Measurements from ENCODE around the gene TUT1.
"Not testable (repeated sequence)": the region's sequence is repeated elsewhere in the genome, so short reads cannot be mapped to it uniquely, and the experiment has no call there.

Gene TUT1

GRCh38 chr11:62603776-62604299 is 12.5 kb upstream of the TUT1 start:
- no peak for DNase-seq

DNA sequence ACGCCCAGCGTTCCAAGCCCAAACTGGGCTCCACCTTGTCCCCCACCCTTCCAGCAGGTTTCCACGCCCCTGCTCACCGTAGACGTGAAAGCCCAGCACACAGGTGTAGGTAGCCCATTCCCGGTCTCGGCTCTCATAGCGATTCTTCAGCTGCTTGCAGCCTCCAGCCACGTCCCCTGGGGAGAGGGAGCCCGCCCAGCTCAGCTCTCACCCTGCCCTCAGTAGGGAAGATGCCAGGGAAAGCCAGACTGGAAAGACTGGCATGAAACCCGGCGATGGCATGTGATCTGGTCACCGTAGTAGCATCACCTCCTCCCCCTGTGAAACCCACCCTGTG is 11.7 kb upstream of the TUT1 start:
- DNase-seq: no peak

GRCh38 chr11:62602141-62603071 is 11.1 kb upstream of the TUT1 start:
- no peak for DNase-seq

DNA sequence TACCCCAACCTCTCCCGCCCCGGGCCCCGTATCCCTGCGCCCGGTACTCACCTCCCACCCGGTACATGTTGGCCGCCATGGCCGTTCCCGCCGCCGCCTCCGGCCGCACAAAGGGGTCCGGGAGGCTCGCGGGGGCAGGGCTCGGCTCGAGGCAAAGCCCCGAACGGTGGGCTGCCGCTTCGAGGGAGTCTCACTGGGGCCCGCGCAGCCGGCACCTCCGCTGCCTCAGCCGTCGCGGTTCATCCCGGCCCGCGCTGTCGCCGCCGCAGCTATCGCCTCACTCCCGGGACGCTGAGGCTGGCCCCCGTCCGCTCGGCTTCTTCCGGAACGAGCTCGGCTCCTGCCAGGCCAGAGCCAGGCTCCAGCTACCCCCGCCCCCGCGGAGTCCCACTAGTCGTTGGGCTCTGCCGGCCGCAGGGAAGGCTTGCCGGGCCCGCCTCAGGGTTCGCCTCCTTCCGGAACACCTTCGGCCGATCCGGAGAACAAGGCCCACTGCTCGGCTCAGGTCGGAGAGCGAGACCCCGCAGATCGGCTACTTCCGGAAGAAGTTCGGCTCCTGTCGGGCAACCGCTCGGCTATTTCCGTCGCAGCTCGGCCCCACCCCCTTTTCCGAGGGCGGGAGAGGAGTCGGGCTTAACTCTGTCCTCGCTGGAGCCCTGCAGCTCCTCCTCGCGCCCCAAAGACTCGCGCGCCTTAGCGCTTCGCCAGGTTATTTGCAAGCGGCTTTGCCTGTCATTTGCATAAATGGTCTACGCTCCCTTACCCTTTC is 10.2 kb upstream of the TUT1 start, which contains the start of gene MTA2:
Gene MTA2 (minus strand): TSS at position 494 of the 769 bp plus-strand sequence. CDS start 415 bp downstream, at position 79.
- DNase-seq: peak; percentile 91

DNA sequence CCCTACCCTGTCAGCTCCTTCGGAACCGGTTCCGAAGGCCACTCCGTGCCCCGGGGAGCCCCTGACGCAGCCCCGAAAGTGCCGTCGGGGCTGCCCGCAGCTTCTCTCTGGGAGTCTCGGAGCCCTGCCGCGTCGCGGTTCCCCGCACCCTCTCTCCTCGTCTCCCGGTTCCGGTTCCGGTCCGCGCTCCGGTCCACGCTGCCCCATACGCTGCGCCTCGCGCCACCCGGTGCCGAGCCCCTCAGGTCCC is 9.7 kb upstream of the TUT1 start:
- no peak for DNase-seq

- no peak for DNase-seq
These were observed 9.2 kb upstream of the TUT1 start for GRCh38 chr11:62600367-62601121.

DNA sequence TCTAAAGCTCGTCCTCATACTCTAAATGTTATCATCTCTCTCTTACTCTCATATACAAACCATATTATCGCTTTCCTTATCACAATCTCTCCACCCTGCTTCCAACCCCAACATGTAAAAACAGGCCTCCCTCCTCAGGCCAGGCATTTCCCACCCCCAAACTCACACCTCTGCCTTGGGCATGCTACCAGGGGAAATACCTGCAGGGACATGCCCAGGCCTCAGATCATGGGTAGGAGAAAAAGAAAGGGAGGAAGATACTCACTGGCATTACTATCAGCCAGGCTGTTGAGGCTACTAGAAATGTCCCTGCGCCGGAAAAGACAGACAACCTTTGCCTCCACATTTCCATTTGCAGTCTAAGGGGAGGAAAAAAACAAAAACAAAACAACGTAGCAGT is 8.6 kb upstream of the TUT1 start:
- DNase-seq: no peak

DNA sequence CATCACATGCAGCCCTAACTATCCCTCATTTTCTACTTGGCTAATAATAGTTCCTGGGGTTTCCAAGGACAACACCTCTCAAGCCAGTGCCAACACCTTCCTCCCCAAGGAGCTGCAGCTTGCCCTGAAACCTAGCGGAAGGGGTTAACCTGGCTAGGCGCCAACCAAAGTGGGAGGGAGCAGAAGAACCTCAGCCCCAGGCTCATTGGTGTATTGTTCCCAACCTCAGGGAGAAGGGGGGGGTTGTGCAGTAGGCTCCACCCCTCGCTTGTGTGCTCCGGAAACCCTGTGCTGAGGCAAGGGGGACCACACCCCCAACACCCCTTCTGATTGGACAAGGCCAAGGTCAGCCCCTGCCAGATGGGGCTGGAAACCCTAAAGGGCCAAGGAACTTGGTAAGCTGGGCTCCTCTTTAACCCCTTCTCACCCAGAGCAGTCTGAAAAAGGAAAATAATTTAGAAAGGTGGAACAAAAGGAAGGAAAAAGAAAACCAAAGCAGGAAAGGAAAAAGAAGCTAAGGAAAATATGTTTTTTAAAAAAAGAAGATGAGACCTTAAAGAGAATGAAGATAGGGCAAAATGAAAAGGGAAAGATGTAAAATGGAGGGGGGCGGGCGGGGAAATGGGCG is 7.9 kb upstream of the TUT1 start:
- DNase-seq: peak; percentile 93

- DNase-seq: no peak
These were observed 3.8 kb upstream of the TUT1 start for GRCh38 chr11:62595124-62595523.

DNA sequence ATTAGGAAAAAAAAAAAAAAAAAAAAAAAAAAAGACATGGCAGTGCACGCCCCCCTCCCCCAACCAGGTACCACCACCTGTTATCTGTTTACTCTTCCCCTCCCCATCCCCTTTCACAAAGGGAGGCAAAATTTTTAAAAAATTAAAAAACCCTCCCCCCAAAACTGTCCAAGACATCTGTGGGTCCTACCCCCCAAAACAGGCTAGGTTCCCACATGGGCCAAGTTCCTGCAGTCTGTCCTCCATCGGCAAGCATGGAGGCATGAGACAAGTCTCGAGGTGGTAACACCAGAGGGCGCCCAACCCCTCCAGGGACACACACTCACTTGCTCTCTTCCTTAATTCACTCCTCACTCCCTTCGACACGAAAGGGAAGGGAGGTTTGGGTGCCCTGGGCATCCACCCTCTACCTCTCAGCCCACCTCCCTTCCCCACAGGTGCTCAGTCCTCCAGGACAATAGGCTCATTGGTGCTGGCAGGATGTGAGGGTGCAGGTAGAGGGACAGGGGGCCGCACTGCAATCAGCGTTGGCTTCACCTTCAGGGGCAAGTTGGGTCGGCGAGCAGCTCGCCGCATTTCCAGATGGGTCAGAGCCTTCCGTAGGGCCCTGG is 2.2 kb upstream of the TUT1 start:
- DNase-seq: peak; percentile 37

DNA sequence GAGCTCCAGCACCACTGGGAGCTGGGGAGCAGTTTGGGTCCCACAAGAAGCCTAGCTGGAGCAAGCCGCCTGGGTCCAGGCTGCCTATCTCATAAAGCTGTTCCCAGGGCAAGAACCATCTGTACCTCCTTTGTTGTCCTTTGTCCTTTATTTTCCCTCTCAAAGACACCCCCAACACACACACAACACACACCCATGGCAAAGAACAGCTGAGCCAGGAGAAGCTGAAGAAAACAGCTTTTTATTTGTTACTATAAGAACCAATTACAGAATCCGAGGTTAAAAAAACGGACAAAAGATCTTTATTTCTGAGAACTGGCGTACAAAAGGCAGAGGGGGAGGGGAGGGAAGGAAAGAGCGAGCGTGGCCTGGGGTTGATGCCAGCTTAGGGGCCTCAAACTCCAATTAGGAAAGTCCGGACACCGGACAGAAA is 1.7 kb upstream of the TUT1 start:
- no peak for DNase-seq

DNA sequence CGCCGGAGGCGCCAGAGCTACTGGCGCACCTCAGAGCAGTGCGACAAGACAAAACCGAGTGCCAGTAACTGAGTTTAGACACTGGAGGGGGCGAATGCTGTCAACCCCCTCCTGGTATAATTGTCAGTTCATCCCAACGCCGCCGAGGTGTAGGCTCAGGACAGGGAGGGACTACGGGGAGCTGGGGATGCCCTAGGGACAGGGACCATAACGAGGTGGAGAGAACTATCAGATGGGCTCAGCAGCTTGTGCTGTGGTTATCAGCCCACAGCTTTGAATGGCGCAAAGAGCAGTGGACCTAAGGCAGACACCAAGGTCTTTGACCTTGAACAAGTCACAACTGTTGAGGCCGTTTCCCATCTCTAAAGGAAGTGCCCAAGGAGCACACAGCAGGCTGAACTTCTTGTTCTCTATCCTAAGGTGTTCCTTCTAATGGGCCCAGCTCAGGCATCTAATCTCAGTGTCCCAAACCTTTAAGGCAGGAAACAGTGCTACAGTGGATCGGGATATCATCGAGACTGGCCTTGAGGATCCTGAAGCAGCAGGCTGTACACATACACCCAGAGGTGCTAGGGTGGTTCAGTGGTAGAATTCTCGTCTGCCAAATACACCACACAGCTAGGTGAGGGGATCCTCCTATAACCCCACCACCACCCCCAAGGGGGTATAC is 958 bp upstream of the TUT1 start:
- no peak for DNase-seq

GRCh38 chr11:62588966-62589637 is 2.2 kb downstream of the TUT1 start:
- no peak for DNase-seq

- DNase-seq: not testable (repeated sequence)
These were observed 6.0 kb downstream of the TUT1 start for GRCh38 chr11:62585356-62585755.

GRCh38 chr11:62581735-62582134 is 9.6 kb downstream of the TUT1 start:
- DNase-seq: not testable (repeated sequence)

- DNase-seq: no peak
These were observed 10.2 kb downstream of the TUT1 start for GRCh38 chr11:62580959-62581715.

GRCh38 chr11:62579252-62579651 is 12.1 kb downstream of the TUT1 start:
- DNase-seq: no peak

- DNase-seq: no peak
These were observed 12.8 kb downstream of the TUT1 start for GRCh38 chr11:62578541-62578940.

- DNase-seq: no peak
These were observed 14.1 kb downstream of the TUT1 start for GRCh38 chr11:62577046-62577714.

GRCh38 chr11:62575837-62576236 is 15.5 kb downstream of the TUT1 start:
- DNase-seq: no peak

Data from SHP77 treated with DMSO at 0.1 percent for 48 hours (cell line).